HCT116 (cell line): ENCODE measurements around the gene GSTT4. TPM values are rescaled to one million over a fixed set of nuclear protein-coding genes. Genes with fewer than 3 reads are reported as not detected.

Source experiments
- ATAC-seq: fragments of 200-7000 bp; cut with Tn5 transposase; 2 replicates; pipeline ENCODE4 v1.9.1; 2020; ENCODE audit warnings: mild to moderate bottlenecking, moderate library complexity
- BruUV-seq: library from RNA; stranded (reverse); fragments of 400-500 nt; replicated peaks from 2 replicates; lab custom pipeline; 2021; lab: Mats Ljungman, UMichigan
- CTCF ChIA-PET: fragments of 300-600 bp; sonication (Branson Sonifier 250); formaldehyde crosslinking; loops from one replicate; lab custom pipeline; 2021; ENCODE audit warnings: antibody characterized with exemption; lab: Charles Lee
- POLR2A ChIA-PET: fragments of 300-600, 350-600 bp; sonication (Branson Sonifier 250); formaldehyde crosslinking; loops from one replicate; lab custom pipeline; 2021; ENCODE audit warnings: antibody characterized with exemption; lab: Charles Lee
- RAD21 ChIA-PET, 2 experiments: fragments of 300-600 bp; sonication (Branson Sonifier 250); formaldehyde crosslinking; loops; one replicate each; lab custom pipeline; 2023; ENCODE audit warnings: low total read pairs in 2 of 2; ENCODE audit not compliant: uncharacterized antibody in 2 of 2, unreplicated experiment in 2 of 2, low non-redundant PET in 1 of 2; lab: Charles Lee
- DNase-seq: peaks from one replicate; pipeline ENCODE4 v3.0.0-alpha.2; 2010; ENCODE audit warnings: low read depth, low spot score
- H2AFZ ChIP-seq: fragments of 200-600 bp; shearing (Covaris generic), sonication (generic); 2 replicates; pipeline ENCODE4 v1.6.1; 2017; ENCODE audit warnings: low read depth, mixed run types, mixed read lengths, antibody characterized with exemption, low read length; ENCODE audit not compliant: poor library complexity, severe bottlenecking
- H3K27ac ChIP-seq: 2 replicates; pipeline ENCODE4 v1.5.1; 2012; ENCODE audit warnings: low read depth, low read length
- H3K27me3 ChIP-seq: fragments of 200-600 bp; sonication (generic); 2 replicates; pipeline ENCODE4 v1.6.1; 2016; ENCODE audit warnings: mixed run types, low read length, mixed read lengths; ENCODE audit not compliant: insufficient read depth
- H3K36me3 ChIP-seq, 2 experiments: fragments of 200-500 bp in 1 of 2; fragments of 200-600 bp in 1 of 2; sonication (Bioruptor generic) in 1 of 2; sonication (generic) in 1 of 2; 2 replicates each; pipeline versions ENCODE4 v1.5.1 to v1.6.1; 2014 to 2016; ENCODE audit warnings: low read length in 2 of 2, inconsistent platforms in 1 of 2, mixed read lengths in 1 of 2, mixed run types in 1 of 2; ENCODE audit not compliant: insufficient read depth in 2 of 2, control insufficient read depth in 1 of 2
- H3K4me1 ChIP-seq, 2 experiments: fragments of 200-600 bp in 1 of 2; sonication (generic) in 1 of 2; 2 replicates each; pipeline versions ENCODE4 v1.5.1 to v1.6.1; 2012 to 2017; ENCODE audit warnings: low read length in 2 of 2, inconsistent platforms in 1 of 2, mild to moderate bottlenecking in 1 of 2, mixed read lengths in 1 of 2, mixed run types in 1 of 2, moderate library complexity in 1 of 2; ENCODE audit not compliant: insufficient read depth in 2 of 2, control insufficient read depth in 1 of 2
- H3K4me2 ChIP-seq: fragments of 200-600 bp; sonication (generic); 2 replicates; pipeline ENCODE4 v1.6.1; 2017; ENCODE audit warnings: mixed run types, low read length, mixed read lengths
- H3K4me3 ChIP-seq, 2 experiments: fragments of 200-600 bp in 1 of 2; sonication (generic) in 1 of 2; replicated peaks in 1 of 2; 2 replicates each; pipeline ENCODE4 v1.5.1; 2011 to 2016; ENCODE audit warnings: low read length in 2 of 2, control low read depth in 1 of 2, low read depth in 1 of 2, mild to moderate bottlenecking in 1 of 2, mixed read lengths in 1 of 2, mixed run types in 1 of 2
- H3K79me2 ChIP-seq: fragments of 200-600 bp; sonication (generic); 2 replicates; pipeline ENCODE4 v1.6.1; 2017; ENCODE audit warnings: mild to moderate bottlenecking, mixed run types, low read length, moderate library complexity, mixed read lengths; ENCODE audit not compliant: insufficient read depth
- H3K9ac ChIP-seq: fragments of 200-600 bp; sonication (generic); 2 replicates; pipeline ENCODE4 v1.6.1; 2016; ENCODE audit warnings: low read length, mixed read lengths
- H3K9me2 ChIP-seq: fragments of 200-600 bp; sonication (generic), shearing (Covaris generic); 2 replicates; pipeline ENCODE4 v1.6.1; 2017; ENCODE audit warnings: mixed run types, mild to moderate bottlenecking, moderate library complexity; ENCODE audit not compliant: insufficient read depth
- H3K9me3 ChIP-seq, 2 experiments: fragments of 200-500 bp in 1 of 2; fragments of 200-600 bp in 1 of 2; sonication (Bioruptor generic) in 1 of 2; sonication (generic) in 1 of 2; 2 replicates each; pipeline ENCODE4 v1.6.1; 2014 to 2017; ENCODE audit warnings: low read length in 2 of 2, mixed read lengths in 2 of 2, inconsistent platforms in 1 of 2, low read depth in 1 of 2, mild to moderate bottlenecking in 1 of 2, mixed run types in 1 of 2, moderate library complexity in 1 of 2; ENCODE audit not compliant: control insufficient read depth in 1 of 2, insufficient read depth in 1 of 2
- H4K20me1 ChIP-seq: fragments of 200-600 bp; sonication (generic), shearing (Covaris generic); 2 replicates; pipeline ENCODE4 v1.6.1; 2017; ENCODE audit warnings: mixed run types, mild to moderate bottlenecking, moderate library complexity; ENCODE audit not compliant: insufficient read depth
- CBX3 ChIP-seq: IDR thresholded peaks from 2 replicates; pipeline ENCODE4 v1.6.1; 2012; ENCODE audit warnings: low read depth
- CTCF ChIP-seq, 3 experiments: fragments of 200-600 bp in 1 of 3; sonication (generic) in 1 of 3; IDR thresholded peaks in 2 of 3; conservative IDR thresholded peaks in 1 of 3; 2 replicates each; pipeline ENCODE4 v1.5.1; 2012 to 2017; ENCODE audit warnings: low read depth in 2 of 3, low read length in 2 of 3, antibody characterized with exemption in 1 of 3, borderline replicate concordance in 1 of 3, control low read depth in 1 of 3, mild to moderate bottlenecking in 1 of 3, mixed read lengths in 1 of 3, mixed run types in 1 of 3, moderate library complexity in 1 of 3; ENCODE audit not compliant: insufficient read depth in 1 of 3
- ELF1 ChIP-seq: IDR thresholded peaks from 2 replicates; pipeline ENCODE4 v1.6.1; 2012; ENCODE audit warnings: low read depth, borderline replicate concordance
- JUND ChIP-seq: IDR thresholded peaks from 2 replicates; pipeline ENCODE4 v1.6.1; 2012
- RAD21 ChIP-seq: IDR thresholded peaks from 2 replicates; pipeline ENCODE4 v1.6.1; 2012; ENCODE audit warnings: low read depth, mild to moderate bottlenecking
- SP1 ChIP-seq: IDR thresholded peaks from 2 replicates; pipeline ENCODE4 v1.6.1; 2012; ENCODE audit warnings: low read depth
- TCF7L2 ChIP-seq: IDR thresholded peaks from 2 replicates; pipeline ENCODE4 v1.7.0; 2011; ENCODE audit warnings: borderline replicate concordance, inconsistent platforms; ENCODE audit not compliant: insufficient read depth, insufficient read length; ENCODE audit errors: extremely low read depth
- YY1 ChIP-seq: IDR thresholded peaks from 2 replicates; pipeline ENCODE4 v1.6.1; 2011; ENCODE audit warnings: low read length, low read depth, moderate library complexity, mild to moderate bottlenecking; ENCODE audit not compliant: insufficient replicate concordance; ENCODE audit errors: extremely low read depth
- intact Hi-C: fragments of 100-400 bp; cut with micrococcal nuclease; formaldehyde crosslinking; loops from 2 replicates; pipeline ENCODE4 v1.10.0; 2022
- total RNA-seq: library from RNA; stranded (reverse); gene quantifications from one replicate; pipeline ENCODE4 v1.2.1, GENCODE V29; 2021; ENCODE audit not compliant: unreplicated experiment
- TF ChIP-seq, protein P1 (sequence below): IDR thresholded peaks from 2 replicates; pipeline ENCODE4 v1.6.1; 2011; ENCODE audit warnings: mild to moderate bottlenecking, low read length, moderate library complexity; ENCODE audit not compliant: insufficient replicate concordance; ENCODE audit errors: extremely low read depth
- TF ChIP-seq, protein P2 (sequence below): IDR thresholded peaks from 2 replicates; pipeline ENCODE4 v1.6.1; 2012; ENCODE audit warnings: low read depth
- TF ChIP-seq, protein P3 (sequence below): IDR thresholded peaks from 2 replicates; pipeline ENCODE4 v1.6.1; 2012

The GSTT4 gene
- total RNA-seq, 1 experiment from 2014 or later: not detected

GRCh38 chr22:24029304-24029703 lies 24.1 kb upstream of the GSTT4 start:
- CTCF ChIA-PET: no interaction called here

More at GRCh38 chr22:24029304-24029703, 24.1 kb upstream of the GSTT4 start:
- no TSS peak for BruUV-seq
- DNase-seq (no peak), ATAC-seq (no peak)
- ChIA-PET RAD21 (no interaction called here), POLR2A (no interaction called here)
- Histone ChIP-seq H3K9me2 (no peaks in the 10 kb centered on the region), H3K4me3 (no peak overlapping the region), H3K9ac (no peak overlapping the region), H3K27me3 (no peaks in the 10 kb centered on the region), H3K9me3 (no peaks in the 10 kb centered on the region), H3K4me2 (no peak overlapping the region), H4K20me1 (no peaks in the 10 kb centered on the region), H3K27ac (no peak overlapping the region), H3K4me1 (no peaks in the 10 kb centered on the region), H2AFZ (no peak overlapping the region), H3K36me3 (no peaks in the 10 kb centered on the region), H3K79me2 (peaks cover 100% of the 10 kb centered on the region)
- no peak for TF ChIP-seq CTCF (IDR thresholded peaks at IDR 0.05 in 2 of 3, conservative IDR thresholded peaks at IDR 0.05 in 1 of 3; ENCODE audit: borderline replicate concordance in 1 of 3, insufficient read depth in 1 of 3, low read depth in 2 of 3, low read length in 2 of 3)
- TF ChIP-seq, protein P1, sequence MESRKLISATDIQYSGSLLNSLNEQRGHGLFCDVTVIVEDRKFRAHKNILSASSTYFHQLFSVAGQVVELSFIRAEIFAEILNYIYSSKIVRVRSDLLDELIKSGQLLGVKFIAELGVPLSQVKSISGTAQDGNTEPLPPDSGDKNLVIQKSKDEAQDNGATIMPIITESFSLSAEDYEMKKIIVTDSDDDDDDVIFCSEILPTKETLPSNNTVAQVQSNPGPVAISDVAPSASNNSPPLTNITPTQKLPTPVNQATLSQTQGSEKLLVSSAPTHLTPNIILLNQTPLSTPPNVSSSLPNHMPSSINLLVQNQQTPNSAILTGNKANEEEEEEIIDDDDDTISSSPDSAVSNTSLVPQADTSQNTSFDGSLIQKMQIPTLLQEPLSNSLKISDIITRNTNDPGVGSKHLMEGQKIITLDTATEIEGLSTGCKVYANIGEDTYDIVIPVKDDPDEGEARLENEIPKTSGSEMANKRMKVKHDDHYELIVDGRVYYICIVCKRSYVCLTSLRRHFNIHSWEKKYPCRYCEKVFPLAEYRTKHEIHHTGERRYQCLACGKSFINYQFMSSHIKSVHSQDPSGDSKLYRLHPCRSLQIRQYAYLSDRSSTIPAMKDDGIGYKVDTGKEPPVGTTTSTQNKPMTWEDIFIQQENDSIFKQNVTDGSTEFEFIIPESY: no peak
- TF ChIP-seq SP1: no peak
- TF ChIP-seq YY1: no peak
- no peak for TF ChIP-seq JUND
- no peak for TF ChIP-seq ELF1
- TF ChIP-seq TCF7L2: no peak
- TF ChIP-seq, protein P2, sequence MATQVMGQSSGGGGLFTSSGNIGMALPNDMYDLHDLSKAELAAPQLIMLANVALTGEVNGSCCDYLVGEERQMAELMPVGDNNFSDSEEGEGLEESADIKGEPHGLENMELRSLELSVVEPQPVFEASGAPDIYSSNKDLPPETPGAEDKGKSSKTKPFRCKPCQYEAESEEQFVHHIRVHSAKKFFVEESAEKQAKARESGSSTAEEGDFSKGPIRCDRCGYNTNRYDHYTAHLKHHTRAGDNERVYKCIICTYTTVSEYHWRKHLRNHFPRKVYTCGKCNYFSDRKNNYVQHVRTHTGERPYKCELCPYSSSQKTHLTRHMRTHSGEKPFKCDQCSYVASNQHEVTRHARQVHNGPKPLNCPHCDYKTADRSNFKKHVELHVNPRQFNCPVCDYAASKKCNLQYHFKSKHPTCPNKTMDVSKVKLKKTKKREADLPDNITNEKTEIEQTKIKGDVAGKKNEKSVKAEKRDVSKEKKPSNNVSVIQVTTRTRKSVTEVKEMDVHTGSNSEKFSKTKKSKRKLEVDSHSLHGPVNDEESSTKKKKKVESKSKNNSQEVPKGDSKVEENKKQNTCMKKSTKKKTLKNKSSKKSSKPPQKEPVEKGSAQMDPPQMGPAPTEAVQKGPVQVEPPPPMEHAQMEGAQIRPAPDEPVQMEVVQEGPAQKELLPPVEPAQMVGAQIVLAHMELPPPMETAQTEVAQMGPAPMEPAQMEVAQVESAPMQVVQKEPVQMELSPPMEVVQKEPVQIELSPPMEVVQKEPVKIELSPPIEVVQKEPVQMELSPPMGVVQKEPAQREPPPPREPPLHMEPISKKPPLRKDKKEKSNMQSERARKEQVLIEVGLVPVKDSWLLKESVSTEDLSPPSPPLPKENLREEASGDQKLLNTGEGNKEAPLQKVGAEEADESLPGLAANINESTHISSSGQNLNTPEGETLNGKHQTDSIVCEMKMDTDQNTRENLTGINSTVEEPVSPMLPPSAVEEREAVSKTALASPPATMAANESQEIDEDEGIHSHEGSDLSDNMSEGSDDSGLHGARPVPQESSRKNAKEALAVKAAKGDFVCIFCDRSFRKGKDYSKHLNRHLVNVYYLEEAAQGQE: no peak
- TF ChIP-seq CBX3: no peak
- TF ChIP-seq, protein P3, sequence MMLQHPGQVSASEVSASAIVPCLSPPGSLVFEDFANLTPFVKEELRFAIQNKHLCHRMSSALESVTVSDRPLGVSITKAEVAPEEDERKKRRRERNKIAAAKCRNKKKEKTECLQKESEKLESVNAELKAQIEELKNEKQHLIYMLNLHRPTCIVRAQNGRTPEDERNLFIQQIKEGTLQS: no peak
- TF ChIP-seq RAD21: no peak
- intact Hi-C loops: no loop called here
